K562 (cell line): ENCODE results near the gene PRKCB. TPM values are rescaled to one million over a fixed set of nuclear protein-coding genes. Genes with fewer than 3 reads are reported as not detected.

Source experiments
- ATAC-seq: fragments of 200-7000 bp; cut with Tn5 transposase; 3 replicates; pipeline ENCODE4 v1.9.1; 2020; ENCODE audit warnings: moderate library complexity
- BruUV-seq: library from RNA; stranded (reverse); fragments of 400-500 nt; replicated peaks from 2 replicates; lab custom pipeline; 2021; lab: Mats Ljungman, UMichigan
- CTCF ChIA-PET: fragments of 300-600 bp; formaldehyde crosslinking; extraction: SDS; loops from one replicate; lab custom pipeline; 2021; ENCODE audit warnings: low intra/inter-chr PET ratio; lab: Yijun Ruan, JAX
- POLR2A ChIA-PET: fragments of 300-600, 350-650 bp; sonication (Branson Sonifier 250); formaldehyde crosslinking; extraction: SDS; loops from one replicate; lab custom pipeline; 2021; ENCODE audit warnings: antibody characterized with exemption, inconsistent platforms; lab: Yijun Ruan, JAX
- DNase-seq, 4 experiments: peaks; one replicate each; pipeline versions ENCODE4 v3.0.0 to v3.0.0-alpha.2; 2011 to 2018; ENCODE audit warnings: low spot score in 3 of 4, mixed read lengths in 3 of 4; ENCODE audit errors: extremely low read depth in 1 of 4
- FAIRE-seq: peaks from 2 replicates; lab custom pipeline; 2011; peaks lifted over from hg19 to GRCh38; lab: Jason Lieb, UNC
- H2AFZ ChIP-seq: 2 replicates; pipeline ENCODE4 v1.6.0; 2011; ENCODE audit warnings: low read depth, low read length, control low read depth, inconsistent platforms
- H3K27ac ChIP-seq: fragments of 200-600 bp; 3 replicates; pipeline ENCODE4 v1.8.0; 2011; ENCODE audit warnings: low read depth, mild to moderate bottlenecking, control low read depth, inconsistent platforms, low read length, moderate library complexity, mixed read lengths; ENCODE audit errors: extremely low read depth
- H3K27me3 ChIP-seq, 2 experiments: fragments of 300-600 bp in 1 of 2; 2 replicates in 1 of 2; 3 replicates in 1 of 2; pipeline versions ENCODE4 v1.6.0 to v1.8.0; 2011; ENCODE audit warnings: inconsistent platforms in 2 of 2, low read length in 2 of 2, mild to moderate bottlenecking in 1 of 2, mixed read lengths in 1 of 2, moderate library complexity in 1 of 2; ENCODE audit not compliant: control insufficient read depth in 2 of 2, insufficient read depth in 2 of 2
- H3K36me3 ChIP-seq: fragments of 300-600 bp; 3 replicates; pipeline ENCODE4 v1.8.0; 2011; ENCODE audit warnings: mild to moderate bottlenecking, low read length, inconsistent platforms; ENCODE audit not compliant: control insufficient read depth, insufficient read depth
- H3K4me1 ChIP-seq, 2 experiments: fragments of 200-600 bp in 1 of 2; replicated peaks in 1 of 2; 2 replicates in 1 of 2; 3 replicates in 1 of 2; pipeline versions ENCODE4 v1.5.1 to v1.8.0; 2011; ENCODE audit warnings: inconsistent platforms in 2 of 2, low read length in 2 of 2, mild to moderate bottlenecking in 1 of 2, mixed read lengths in 1 of 2, moderate library complexity in 1 of 2; ENCODE audit not compliant: control insufficient read depth in 2 of 2, insufficient read depth in 2 of 2
- H3K4me2 ChIP-seq: 2 replicates; pipeline ENCODE4 v1.6.1; 2011; ENCODE audit warnings: low read length, control low read depth, inconsistent platforms, mixed read lengths; ENCODE audit not compliant: insufficient read depth
- H3K4me3 ChIP-seq: fragments of 200-600 bp; sonication (generic), shearing (Covaris generic); 2 replicates; pipeline ENCODE4 v1.5.1; 2016; ENCODE audit warnings: control low read depth, inconsistent platforms
- H3K79me2 ChIP-seq: fragments of 200-600 bp; 3 replicates; pipeline ENCODE4 v1.8.0; 2011; ENCODE audit warnings: low read length, inconsistent platforms; ENCODE audit not compliant: control insufficient read depth, insufficient read depth
- H3K9ac ChIP-seq, 2 experiments: 2 replicates each; pipeline versions ENCODE4 v1.6.0 to v1.6.1; 2011; ENCODE audit warnings: low read depth in 2 of 2, low read length in 2 of 2, control low read depth in 1 of 2, inconsistent platforms in 1 of 2, mild to moderate bottlenecking in 1 of 2, mixed read lengths in 1 of 2; ENCODE audit not compliant: insufficient read depth in 1 of 2
- H3K9me1 ChIP-seq: one replicate; pipeline ENCODE4 v1.6.0; 2011; ENCODE audit warnings: inconsistent platforms, mild to moderate bottlenecking, low read length, moderate library complexity; ENCODE audit not compliant: control insufficient read depth, insufficient read depth
- H3K9me3 ChIP-seq: replicated peaks from 2 replicates; pipeline ENCODE4 v1.5.1; 2011; ENCODE audit warnings: low read depth, low read length, inconsistent platforms; ENCODE audit not compliant: control insufficient read depth, insufficient read depth
- H4K20me1 ChIP-seq: replicated peaks from 2 replicates; pipeline ENCODE4 v1.6.1; 2011; ENCODE audit warnings: low read length, inconsistent platforms, mixed read lengths; ENCODE audit not compliant: control insufficient read depth, insufficient read depth
- CCAR2 ChIP-seq: fragments of 200-400 bp; formaldehyde crosslinking; IDR thresholded peaks from 2 replicates; pipeline ENCODE4 v1.6.1; 2017; ENCODE audit warnings: mild to moderate bottlenecking, low read depth, low read length
- CHD4 ChIP-seq: fragments of 200-600 bp; sonication (generic); IDR thresholded peaks from 3 replicates; pipeline ENCODE4 v1.6.1; 2012; ENCODE audit warnings: low read depth, mild to moderate bottlenecking, mixed read lengths, low read length, inconsistent platforms; ENCODE audit not compliant: insufficient read depth, insufficient replicate concordance, poor library complexity, severe bottlenecking
- CSDE1 ChIP-seq, 2 experiments: fragments of 450-650 bp; IDR thresholded peaks; 2 replicates each; pipeline ENCODE4 v1.6.1; 2016; ENCODE audit warnings: mild to moderate bottlenecking in 1 of 2
- HDAC1 ChIP-seq, 2 experiments: fragments of 450-650 bp; IDR thresholded peaks; 2 replicates each; pipeline ENCODE4 v1.6.1; 2016 to 2017; ENCODE audit warnings: inconsistent platforms in 1 of 2, mild to moderate bottlenecking in 1 of 2, moderate library complexity in 1 of 2
- JUND ChIP-seq, 2 experiments: IDR thresholded peaks; 2 replicates in 1 of 2; 3 replicates in 1 of 2; pipeline ENCODE4 v1.6.1; 2011; ENCODE audit warnings: borderline replicate concordance in 2 of 2, low read depth in 2 of 2, low read length in 2 of 2, improper control_type of control experiment in 1 of 2, missing biosample characterization in 1 of 2, missing genetic modification characterization in 1 of 2, missing genetic modification reagents in 1 of 2
- NR2F6 ChIP-seq: fragments of 450-650 bp; formaldehyde crosslinking; IDR thresholded peaks from 2 replicates; pipeline ENCODE4 v1.4.0; 2020; ENCODE audit warnings: mild to moderate bottlenecking
- SMC3 ChIP-seq: conservative IDR thresholded peaks from 2 replicates; pipeline ENCODE4 v1.6.1; 2011; ENCODE audit warnings: low read depth, low read length, improper control_type of control experiment; ENCODE audit not compliant: insufficient read depth
- WGBS: fragments of 100-300 bp; shearing (Covaris generic); methylation state at CpG from one replicate; pipeline ENCODE4 v1.1.6; 2016; ENCODE audit warnings: low coverage, mixed read lengths; ENCODE audit not compliant: insufficient coverage; ENCODE audit errors: missing lambda C conversion rate; 5-methylcytosine and 5-hydroxymethylcytosine counted together
- in situ Hi-C: fragments of 300-500 bp; cut with MboI; formaldehyde crosslinking; loops from 4 replicates; pipeline ENCODE4 v1.15.0; 2018; ENCODE audit warnings: inconsistent platforms, mixed read lengths
- intact Hi-C: fragments of 100-400 bp; cut with micrococcal nuclease; formaldehyde crosslinking; loops from 2 replicates; pipeline ENCODE4 v1.14.2; 2022
- polyA plus RNA-seq, 8 experiments: library from polyadenylated mRNA; depleted of rRNA in 4 of 8; stranded (reverse) in 5 of 8; unstranded in 3 of 8; fragments of >200 nt; fragmentation: Nextera tagmentation in 2 of 8; fragmentation: Illumina TruSeq in 1 of 8; extraction: Ambion mirVana in 2 of 8; extraction: Trizol in 1 of 8; gene quantifications; 2 replicates each; pipeline versions ENCODE4 v1.2.1 to v1.2.3, GENCODE V29; 2011 to 2014; ENCODE audit warnings: inconsistent platforms in 1 of 8, missing spikeins in 1 of 8
- total RNA-seq, 7 experiments: library from RNA; depleted of rRNA in 6 of 7; stranded (reverse); fragments of >200 nt in 6 of 7; fragmentation: Illumina TruSeq in 2 of 7; extraction: Trizol in 2 of 7; gene quantifications; 2 replicates each; pipeline versions ENCODE4 v1.2.1 to v1.2.3, GENCODE V29; 2011 to 2021; ENCODE audit warnings: low replicate concordance in 1 of 7
- TF ChIP-seq, protein P1 (sequence below): IDR thresholded peaks from 2 replicates; pipeline ENCODE4 v1.6.1; 2011; ENCODE audit not compliant: insufficient read length; ENCODE audit errors: extremely low read depth
- TF ChIP-seq, protein P2 (sequence below): fragments of 450-650 bp; IDR thresholded peaks from 2 replicates; pipeline ENCODE4 v1.6.1; 2016; ENCODE audit warnings: missing biosample characterization, missing genetic modification characterization
- TF ChIP-seq, protein P3 (sequence below): fragments of 450-650 bp; formaldehyde crosslinking; conservative IDR thresholded peaks from 2 replicates; pipeline ENCODE4 v1.4.0; 2022; ENCODE audit warnings: mild to moderate bottlenecking, missing genetic modification characterization
- TF ChIP-seq, protein P4 (sequence below): fragments of 250-450 bp; sonication (Bioruptor Pico); IDR thresholded peaks from 2 replicates; pipeline ENCODE4 v1.5.0; 2020; ENCODE audit warnings: mild to moderate bottlenecking, borderline replicate concordance

PRKCB gene
- total and polyA plus RNA-seq, 9 of the 15 experiments (the other 6 are each of a cell fraction or from before 2014, with no cell fraction given), result 49.9 to 276 (median 148) TPM

DNA sequence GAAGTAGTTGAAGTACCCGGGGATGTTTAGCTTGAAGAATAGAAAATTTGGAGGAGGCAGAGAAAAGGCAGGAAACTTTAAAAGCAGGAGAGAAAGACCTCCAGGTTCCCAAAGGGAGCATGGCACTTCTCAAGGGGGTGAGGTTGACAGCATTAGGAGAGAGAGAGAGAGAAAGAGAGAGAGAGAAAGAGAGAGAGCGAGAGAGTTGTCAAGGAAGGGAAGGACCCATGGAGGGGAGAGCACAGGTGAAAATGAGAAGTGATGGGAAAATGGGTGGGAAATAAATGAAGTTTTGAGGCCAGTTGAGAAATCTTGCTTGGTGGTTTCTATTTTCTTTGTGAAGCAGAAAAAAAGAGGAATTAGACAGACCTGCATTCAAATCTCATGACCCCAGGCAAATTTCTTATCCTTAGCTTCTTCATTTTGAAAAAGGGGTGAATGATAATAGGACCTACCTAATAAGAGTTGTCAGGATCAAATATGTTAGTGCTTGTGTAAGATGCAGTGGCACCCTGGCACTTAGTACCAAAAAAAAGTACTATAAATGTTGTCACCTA, 24.0 kb downstream of the PRKCB start:
- BruUV-seq, result no TSS peak
- POLR2A ChIA-PET, result interaction anchor here (0.7 to 2.8 kb wide), 4 partner anchors 9 to 18 kb away, joined by 3 to 14 read pairs (median 4); no protein-coding TSS in a partner anchor
- TF ChIP-seq CSDE1 (IDR thresholded peaks at IDR 0.05) (no peak), JUND (IDR thresholded peaks at IDR 0.05; ENCODE audit: borderline replicate concordance, low read depth, low read length) (no peak), JUND (tag; IDR thresholded peaks at IDR 0.05; ENCODE audit: borderline replicate concordance, low read depth, low read length) (no peak), SMC3 (no peak), CCAR2 (no peak), HDAC1 (IDR thresholded peaks at IDR 0.05) (no peak), NR2F6 (no peak), CHD4 (no peak)
- TF ChIP-seq, protein P1, sequence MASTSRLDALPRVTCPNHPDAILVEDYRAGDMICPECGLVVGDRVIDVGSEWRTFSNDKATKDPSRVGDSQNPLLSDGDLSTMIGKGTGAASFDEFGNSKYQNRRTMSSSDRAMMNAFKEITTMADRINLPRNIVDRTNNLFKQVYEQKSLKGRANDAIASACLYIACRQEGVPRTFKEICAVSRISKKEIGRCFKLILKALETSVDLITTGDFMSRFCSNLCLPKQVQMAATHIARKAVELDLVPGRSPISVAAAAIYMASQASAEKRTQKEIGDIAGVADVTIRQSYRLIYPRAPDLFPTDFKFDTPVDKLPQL, result no peak
- TF ChIP-seq, protein P2, sequence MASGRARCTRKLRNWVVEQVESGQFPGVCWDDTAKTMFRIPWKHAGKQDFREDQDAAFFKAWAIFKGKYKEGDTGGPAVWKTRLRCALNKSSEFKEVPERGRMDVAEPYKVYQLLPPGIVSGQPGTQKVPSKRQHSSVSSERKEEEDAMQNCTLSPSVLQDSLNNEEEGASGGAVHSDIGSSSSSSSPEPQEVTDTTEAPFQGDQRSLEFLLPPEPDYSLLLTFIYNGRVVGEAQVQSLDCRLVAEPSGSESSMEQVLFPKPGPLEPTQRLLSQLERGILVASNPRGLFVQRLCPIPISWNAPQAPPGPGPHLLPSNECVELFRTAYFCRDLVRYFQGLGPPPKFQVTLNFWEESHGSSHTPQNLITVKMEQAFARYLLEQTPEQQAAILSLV (tag), result no peak
- TF ChIP-seq, protein P3, sequence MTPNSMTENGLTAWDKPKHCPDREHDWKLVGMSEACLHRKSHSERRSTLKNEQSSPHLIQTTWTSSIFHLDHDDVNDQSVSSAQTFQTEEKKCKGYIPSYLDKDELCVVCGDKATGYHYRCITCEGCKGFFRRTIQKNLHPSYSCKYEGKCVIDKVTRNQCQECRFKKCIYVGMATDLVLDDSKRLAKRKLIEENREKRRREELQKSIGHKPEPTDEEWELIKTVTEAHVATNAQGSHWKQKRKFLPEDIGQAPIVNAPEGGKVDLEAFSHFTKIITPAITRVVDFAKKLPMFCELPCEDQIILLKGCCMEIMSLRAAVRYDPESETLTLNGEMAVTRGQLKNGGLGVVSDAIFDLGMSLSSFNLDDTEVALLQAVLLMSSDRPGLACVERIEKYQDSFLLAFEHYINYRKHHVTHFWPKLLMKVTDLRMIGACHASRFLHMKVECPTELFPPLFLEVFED (CRISPR knock-in tag), result no peak
- TF ChIP-seq, protein P4, sequence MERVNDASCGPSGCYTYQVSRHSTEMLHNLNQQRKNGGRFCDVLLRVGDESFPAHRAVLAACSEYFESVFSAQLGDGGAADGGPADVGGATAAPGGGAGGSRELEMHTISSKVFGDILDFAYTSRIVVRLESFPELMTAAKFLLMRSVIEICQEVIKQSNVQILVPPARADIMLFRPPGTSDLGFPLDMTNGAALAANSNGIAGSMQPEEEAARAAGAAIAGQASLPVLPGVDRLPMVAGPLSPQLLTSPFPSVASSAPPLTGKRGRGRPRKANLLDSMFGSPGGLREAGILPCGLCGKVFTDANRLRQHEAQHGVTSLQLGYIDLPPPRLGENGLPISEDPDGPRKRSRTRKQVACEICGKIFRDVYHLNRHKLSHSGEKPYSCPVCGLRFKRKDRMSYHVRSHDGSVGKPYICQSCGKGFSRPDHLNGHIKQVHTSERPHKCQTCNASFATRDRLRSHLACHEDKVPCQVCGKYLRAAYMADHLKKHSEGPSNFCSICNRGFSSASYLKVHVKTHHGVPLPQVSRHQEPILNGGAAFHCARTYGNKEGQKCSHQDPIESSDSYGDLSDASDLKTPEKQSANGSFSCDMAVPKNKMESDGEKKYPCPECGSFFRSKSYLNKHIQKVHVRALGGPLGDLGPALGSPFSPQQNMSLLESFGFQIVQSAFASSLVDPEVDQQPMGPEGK, result no peak
- TF ChIP-seq, all 486 proteins: peak for 0
- in situ Hi-C loops, result no loop called here
- Histone ChIP-seq H4K20me1 (peaks cover 71% of the 10 kb centered on the region), H3K27me3 (no peaks in the 10 kb centered on the region), H3K4me1 (peaks cover 29 to 68% of the 10 kb centered on the region in 2 experiments), H3K4me2 (no peak overlapping the region), H3K9me1 (peaks cover 17% of the 10 kb centered on the region), H3K9ac (no peak overlapping the region), H3K79me2 (peaks cover 99% of the 10 kb centered on the region), H3K9me3 (no peaks in the 10 kb centered on the region), H2AFZ (no peak overlapping the region), H3K4me3 (no peak overlapping the region), H3K27ac (no peak overlapping the region), H3K36me3 (peaks cover 52% of the 10 kb centered on the region; the same call in 2 of the 3 replicates)
- 92% methylated on average over 2 of the region's 2 CpGs for WGBS
- FAIRE-seq (no peak), ATAC-seq (no peak), DNase-seq (no peak)
- CTCF ChIA-PET, result no interaction called here
- intact Hi-C loops, result no loop called here
